HFF-Myc (cell line): ENCODE measurements around the gene LGR4.

Experiments used
- DNase-seq: peaks from one replicate; pipeline ENCODE4 v3.0.0-alpha.2; 2011; ENCODE audit warnings: low read depth; ENCODE audit errors: extremely low read depth
- H3K4me3 ChIP-seq: replicated peaks from 2 replicates; pipeline ENCODE4 v1.5.1; 2011; ENCODE audit warnings: low read depth, mild to moderate bottlenecking, control low read depth, low read length
- CTCF ChIP-seq: IDR thresholded peaks from 2 replicates; pipeline ENCODE4 v1.5.1; 2012; ENCODE audit warnings: mild to moderate bottlenecking, low read depth, low read length, control low read depth; ENCODE audit errors: missing control alignments

The LGR4 gene

GRCh38 chr11:27458182-27458581 lies 14.4 kb downstream of the LGR4 start:
- no peak for TF ChIP-seq CTCF
- no peak overlapping the region for H3K4me3 ChIP-seq
- DNase-seq: no peak

- no peak for TF ChIP-seq CTCF
- DNase-seq: no peak
- H3K4me3 ChIP-seq: no peak overlapping the region
These were observed 15.7 kb downstream of the LGR4 start for GRCh38 chr11:27456795-27457329.

GRCh38 chr11:27456140-27456794 lies 16.3 kb downstream of the LGR4 start:
- H3K4me3 ChIP-seq: no peak overlapping the region
- DNase-seq: no peak
- TF ChIP-seq CTCF: no peak

- no peak overlapping the region for H3K4me3 ChIP-seq
- TF ChIP-seq CTCF: no peak
- DNase-seq: no peak
These were observed 16.9 kb downstream of the LGR4 start for GRCh38 chr11:27455667-27456066.

GRCh38 chr11:27453701-27454100 lies 18.9 kb downstream of the LGR4 start:
- no peak for TF ChIP-seq CTCF
- no peak overlapping the region for H3K4me3 ChIP-seq
- DNase-seq: no peak

GRCh38 chr11:27452147-27452546 lies 20.4 kb downstream of the LGR4 start:
- no peak for DNase-seq
- TF ChIP-seq CTCF: no peak
- H3K4me3 ChIP-seq: no peak overlapping the region
